Neural cell (in vitro differentiated cells): ENCODE data around the gene TRIM62. TPM values are rescaled to one million over a fixed set of nuclear protein-coding genes. Genes with fewer than 3 reads are reported as not detected.

Experiments used
- H2AFZ ChIP-seq: fragments of 200-600, 300-800 bp; sonication (generic), shearing (Covaris generic); 2 replicates; pipeline ENCODE4 v1.6.0; 2014; ENCODE audit warnings: low read depth, mild to moderate bottlenecking, antibody characterized with exemption, low read length, moderate library complexity
- H3F3A ChIP-seq: fragments of 200-600 bp; shearing (Covaris generic); 2 replicates; pipeline ENCODE4 v1.6.1; 2016; ENCODE audit warnings: mild to moderate bottlenecking, moderate library complexity, mixed read lengths, antibody characterized with exemption, low read length; ENCODE audit not compliant: insufficient read depth, poor library complexity, severe bottlenecking
- H3K27ac ChIP-seq: fragments of 200-600, 300-800 bp; sonication (generic), shearing (Covaris generic); 2 replicates; pipeline ENCODE4 v1.5.1; 2014; ENCODE audit warnings: mild to moderate bottlenecking, low read length, moderate library complexity
- H3K27me3 ChIP-seq: fragments of 300-800, 200-600 bp; sonication (generic), shearing (Covaris generic); 2 replicates; pipeline ENCODE4 v1.6.0; 2014; ENCODE audit warnings: mild to moderate bottlenecking, low read depth, low read length, moderate library complexity; ENCODE audit not compliant: insufficient read depth
- H3K36me3 ChIP-seq: fragments of 300-800, 200-600 bp; sonication (generic), shearing (Covaris generic); 2 replicates; pipeline ENCODE4 v1.5.1; 2014; ENCODE audit warnings: mild to moderate bottlenecking, antibody characterized with exemption, low read length, moderate library complexity; ENCODE audit not compliant: insufficient read depth
- H3K4me2 ChIP-seq: fragments of 300-800, 200-600 bp; sonication (generic), shearing (Covaris generic); 2 replicates; pipeline ENCODE4 v1.6.0; 2014; ENCODE audit warnings: mild to moderate bottlenecking, low read length
- H3K4me3 ChIP-seq: fragments of 300-800, 200-600 bp; sonication (generic), shearing (Covaris generic); 2 replicates; pipeline ENCODE4 v1.5.1; 2014; ENCODE audit warnings: mild to moderate bottlenecking, low read length, moderate library complexity
- H3K79me2 ChIP-seq: fragments of 200-600 bp; shearing (Covaris generic); replicated peaks from 2 replicates; pipeline ENCODE4 v1.6.0; 2014; ENCODE audit warnings: mild to moderate bottlenecking, low read length, moderate library complexity; ENCODE audit not compliant: insufficient read depth
- H3K9ac ChIP-seq: fragments of 300-800, 200-600 bp; sonication (generic), shearing (Covaris generic); 2 replicates; pipeline ENCODE4 v1.6.1; 2016; ENCODE audit warnings: mild to moderate bottlenecking, low read length, mixed read lengths
- H3K9me2 ChIP-seq: fragments of 200-600 bp; shearing (Covaris generic); 2 replicates; pipeline ENCODE4 v1.6.1; 2016; ENCODE audit warnings: mild to moderate bottlenecking, low read length, mixed read lengths; ENCODE audit not compliant: insufficient read depth
- H3K9me3 ChIP-seq: fragments of 200-600, 300-800 bp; sonication (generic), shearing (Covaris generic); 2 replicates; pipeline ENCODE4 v1.6.1; 2016; ENCODE audit warnings: mild to moderate bottlenecking, mixed run types, low read length, moderate library complexity, mixed read lengths
- H4K20me1 ChIP-seq: fragments of 200-600 bp; shearing (Covaris generic); 2 replicates; pipeline ENCODE4 v1.6.1; 2016; ENCODE audit warnings: mild to moderate bottlenecking, mixed run types; ENCODE audit not compliant: insufficient read depth
- EP300 ChIP-seq: fragments of 450-650 bp; conservative IDR thresholded peaks from 2 replicates; pipeline ENCODE4 v1.6.1; 2014; ENCODE audit warnings: antibody characterized with exemption, mild to moderate bottlenecking, moderate library complexity; ENCODE audit not compliant: poor library complexity, severe bottlenecking
- EZH2 ChIP-seq: fragments of 200-600, 300-800 bp; shearing (Covaris generic), sonication (generic); IDR thresholded peaks from 2 replicates; pipeline ENCODE4 v1.6.1; 2014; ENCODE audit warnings: antibody characterized with exemption, low read length, borderline replicate concordance, mild to moderate bottlenecking; ENCODE audit not compliant: insufficient read depth, poor library complexity, severe bottlenecking
- MXI1 ChIP-seq: fragments of 450-650 bp; conservative IDR thresholded peaks from 2 replicates; pipeline ENCODE4 v1.6.1; 2014; ENCODE audit warnings: antibody characterized with exemption, mild to moderate bottlenecking; ENCODE audit not compliant: poor library complexity, severe bottlenecking
- POLR2AphosphoS5 ChIP-seq: IDR thresholded peaks from 2 replicates; pipeline ENCODE4 v1.6.1; 2012
- RAD21 ChIP-seq: fragments of 450-650 bp; conservative IDR thresholded peaks from 2 replicates; pipeline ENCODE4 v1.6.1; 2014; ENCODE audit warnings: antibody characterized with exemption, mild to moderate bottlenecking, moderate library complexity
- SMC3 ChIP-seq: fragments of 450-650 bp; conservative IDR thresholded peaks from 2 replicates; pipeline ENCODE4 v1.6.1; 2014; ENCODE audit warnings: antibody characterized with exemption, mild to moderate bottlenecking, moderate library complexity; ENCODE audit not compliant: poor library complexity
- TAF1 ChIP-seq: IDR thresholded peaks from 2 replicates; pipeline ENCODE4 v1.6.1; 2012; ENCODE audit warnings: low read depth
- polyA minus RNA-seq: library from RNA; depleted of rRNA, polyadenylated mRNA; stranded (reverse); fragments of >200 nt; gene quantifications from 2 replicates; pipeline ENCODE4 v1.2.3, GENCODE V29; 2014
- polyA plus RNA-seq: library from polyadenylated mRNA; depleted of rRNA; stranded (reverse); fragments of >200 nt; gene quantifications from 2 replicates; pipeline ENCODE4 v1.2.3, GENCODE V29; 2014
- TF ChIP-seq, protein P1 (sequence below): IDR thresholded peaks from 2 replicates; pipeline ENCODE4 v1.6.1; 2012; ENCODE audit warnings: borderline replicate concordance
- TF ChIP-seq, protein P2 (sequence below): fragments of 450-650 bp; IDR thresholded peaks from 2 replicates; pipeline ENCODE4 v1.5.1; 2014; ENCODE audit warnings: antibody characterized with exemption, mild to moderate bottlenecking, moderate library complexity; ENCODE audit not compliant: poor library complexity, severe bottlenecking

TRIM62 gene
- polyA plus RNA-seq: 4.3 and 7.3 TPM in 2 replicates
- 7.5 and 14.5 TPM in 2 replicates for polyA minus RNA-seq

DNA sequence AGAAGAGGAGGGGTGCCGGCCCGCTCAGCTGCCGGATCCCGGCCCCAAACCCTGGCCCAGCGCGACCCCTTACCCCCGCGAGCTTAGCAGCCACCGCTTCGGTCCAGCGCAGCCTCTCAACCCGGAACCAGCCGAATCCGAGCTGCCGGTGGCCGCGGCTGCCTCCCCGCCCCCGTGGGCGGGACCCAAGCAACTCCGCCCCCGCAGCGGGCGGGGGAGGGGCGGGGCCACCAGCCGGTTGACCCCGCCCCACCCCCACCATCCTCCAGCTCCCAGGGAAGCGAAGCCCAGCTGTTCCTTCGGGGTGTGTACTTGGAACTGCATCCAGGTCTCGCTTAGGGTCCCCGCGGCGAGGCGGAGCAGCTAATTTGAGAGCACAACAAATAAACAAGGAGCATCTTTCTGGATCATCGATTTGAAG, at the start of gene TRIM62:
Gene TRIM62, minus strand, starts transcription at position 123 of the 421 bp plus-strand sequence. CDS start 611 bp downstream, outside the sequence.
- peak within 1 kb of the TSS; percentile 84 for H3K9ac ChIP-seq
- no peaks in the 10 kb centered on the region for H3K36me3 ChIP-seq
- no peaks in the 10 kb centered on the region for H3K27me3 ChIP-seq
- H2AFZ ChIP-seq: peak within 1 kb of the TSS; percentile 85
- H3K9me3 ChIP-seq: no peaks in the 10 kb centered on the region
- TF ChIP-seq SMC3: peak; percentile 18
- no peak for TF ChIP-seq TAF1
- TF ChIP-seq, protein P1, sequence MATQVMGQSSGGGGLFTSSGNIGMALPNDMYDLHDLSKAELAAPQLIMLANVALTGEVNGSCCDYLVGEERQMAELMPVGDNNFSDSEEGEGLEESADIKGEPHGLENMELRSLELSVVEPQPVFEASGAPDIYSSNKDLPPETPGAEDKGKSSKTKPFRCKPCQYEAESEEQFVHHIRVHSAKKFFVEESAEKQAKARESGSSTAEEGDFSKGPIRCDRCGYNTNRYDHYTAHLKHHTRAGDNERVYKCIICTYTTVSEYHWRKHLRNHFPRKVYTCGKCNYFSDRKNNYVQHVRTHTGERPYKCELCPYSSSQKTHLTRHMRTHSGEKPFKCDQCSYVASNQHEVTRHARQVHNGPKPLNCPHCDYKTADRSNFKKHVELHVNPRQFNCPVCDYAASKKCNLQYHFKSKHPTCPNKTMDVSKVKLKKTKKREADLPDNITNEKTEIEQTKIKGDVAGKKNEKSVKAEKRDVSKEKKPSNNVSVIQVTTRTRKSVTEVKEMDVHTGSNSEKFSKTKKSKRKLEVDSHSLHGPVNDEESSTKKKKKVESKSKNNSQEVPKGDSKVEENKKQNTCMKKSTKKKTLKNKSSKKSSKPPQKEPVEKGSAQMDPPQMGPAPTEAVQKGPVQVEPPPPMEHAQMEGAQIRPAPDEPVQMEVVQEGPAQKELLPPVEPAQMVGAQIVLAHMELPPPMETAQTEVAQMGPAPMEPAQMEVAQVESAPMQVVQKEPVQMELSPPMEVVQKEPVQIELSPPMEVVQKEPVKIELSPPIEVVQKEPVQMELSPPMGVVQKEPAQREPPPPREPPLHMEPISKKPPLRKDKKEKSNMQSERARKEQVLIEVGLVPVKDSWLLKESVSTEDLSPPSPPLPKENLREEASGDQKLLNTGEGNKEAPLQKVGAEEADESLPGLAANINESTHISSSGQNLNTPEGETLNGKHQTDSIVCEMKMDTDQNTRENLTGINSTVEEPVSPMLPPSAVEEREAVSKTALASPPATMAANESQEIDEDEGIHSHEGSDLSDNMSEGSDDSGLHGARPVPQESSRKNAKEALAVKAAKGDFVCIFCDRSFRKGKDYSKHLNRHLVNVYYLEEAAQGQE: no peak
- TF ChIP-seq RAD21: peak; percentile 14
- no peak for TF ChIP-seq MXI1
- TF ChIP-seq, protein P2, sequence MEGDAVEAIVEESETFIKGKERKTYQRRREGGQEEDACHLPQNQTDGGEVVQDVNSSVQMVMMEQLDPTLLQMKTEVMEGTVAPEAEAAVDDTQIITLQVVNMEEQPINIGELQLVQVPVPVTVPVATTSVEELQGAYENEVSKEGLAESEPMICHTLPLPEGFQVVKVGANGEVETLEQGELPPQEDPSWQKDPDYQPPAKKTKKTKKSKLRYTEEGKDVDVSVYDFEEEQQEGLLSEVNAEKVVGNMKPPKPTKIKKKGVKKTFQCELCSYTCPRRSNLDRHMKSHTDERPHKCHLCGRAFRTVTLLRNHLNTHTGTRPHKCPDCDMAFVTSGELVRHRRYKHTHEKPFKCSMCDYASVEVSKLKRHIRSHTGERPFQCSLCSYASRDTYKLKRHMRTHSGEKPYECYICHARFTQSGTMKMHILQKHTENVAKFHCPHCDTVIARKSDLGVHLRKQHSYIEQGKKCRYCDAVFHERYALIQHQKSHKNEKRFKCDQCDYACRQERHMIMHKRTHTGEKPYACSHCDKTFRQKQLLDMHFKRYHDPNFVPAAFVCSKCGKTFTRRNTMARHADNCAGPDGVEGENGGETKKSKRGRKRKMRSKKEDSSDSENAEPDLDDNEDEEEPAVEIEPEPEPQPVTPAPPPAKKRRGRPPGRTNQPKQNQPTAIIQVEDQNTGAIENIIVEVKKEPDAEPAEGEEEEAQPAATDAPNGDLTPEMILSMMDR: no peak
- no peak for TF ChIP-seq EZH2
- no peak for TF ChIP-seq EP300
- TF ChIP-seq POLR2AphosphoS5: peak; percentile 85
- peak within 1 kb of the TSS; percentile 59 for H3K27ac ChIP-seq
- H4K20me1 ChIP-seq: no peaks in the 10 kb centered on the region
- no peaks in the 10 kb centered on the region for H3F3A ChIP-seq
- peak within 1 kb of the TSS; percentile 62 for H3K4me2 ChIP-seq
- H3K4me3 ChIP-seq: peak within 1 kb of the TSS; percentile 95
- H3K9me2 ChIP-seq: no peaks in the 10 kb centered on the region
- no peaks in the 10 kb centered on the region for H3K79me2 ChIP-seq

DNA sequence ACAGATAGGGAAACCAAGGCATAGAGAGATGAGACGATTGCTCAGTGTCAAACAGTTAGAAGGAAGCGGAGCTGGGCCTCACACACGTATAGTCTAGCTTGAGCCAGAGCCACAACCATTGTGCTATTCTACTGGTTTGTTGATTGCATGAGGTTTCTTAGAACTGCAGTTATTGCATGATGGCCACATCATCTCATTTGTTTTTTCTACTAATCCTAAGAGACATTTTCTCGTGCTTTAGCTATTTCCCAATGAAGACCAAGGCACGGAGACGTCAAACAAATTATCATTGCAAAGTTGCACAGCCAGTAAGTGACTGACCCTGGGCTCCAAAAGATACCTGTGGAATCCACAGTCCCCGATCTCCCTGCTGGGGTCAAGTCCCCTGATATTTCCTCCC, 49.3 kb upstream of the TRIM62 start:
- Histone ChIP-seq H3K79me2 (no peaks in the 10 kb centered on the region), H3K4me2 (no peak overlapping the region), H3K9ac (no peak overlapping the region), H2AFZ (no peak overlapping the region), H3K27ac (no peak overlapping the region), H3K9me2 (no peaks in the 10 kb centered on the region), H3K9me3 (no peaks in the 10 kb centered on the region), H3K36me3 (no peaks in the 10 kb centered on the region), H4K20me1 (no peaks in the 10 kb centered on the region), H3K27me3 (no peaks in the 10 kb centered on the region), H3K4me3 (no peak overlapping the region), H3F3A (no peaks in the 10 kb centered on the region)
- TF ChIP-seq TAF1 (no peak), EP300 (no peak), MXI1 (no peak), SMC3 (no peak), POLR2AphosphoS5 (no peak), EZH2 (no peak), RAD21 (no peak)
- TF ChIP-seq, protein P2: no peak
- TF ChIP-seq, protein P1: no peak
